Measurements from ENCODE around the gene TMEM145.

DNA sequence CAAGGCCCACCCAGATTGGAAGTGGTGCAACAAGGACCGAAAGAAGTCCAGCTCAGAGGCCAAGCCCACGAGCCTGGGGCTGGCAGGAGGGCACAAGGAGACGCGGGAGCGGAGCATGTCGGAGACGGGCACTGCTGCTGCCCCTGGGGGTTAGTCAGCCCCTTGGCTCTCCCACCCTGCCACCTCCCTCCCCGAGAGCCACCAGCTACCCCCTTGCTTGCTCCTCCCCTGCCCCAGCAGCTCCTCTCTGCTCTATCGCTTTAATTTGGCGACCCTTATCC, 25.3 kb upstream of the TMEM145 start:
- TF ChIP-seq, protein P1, sequence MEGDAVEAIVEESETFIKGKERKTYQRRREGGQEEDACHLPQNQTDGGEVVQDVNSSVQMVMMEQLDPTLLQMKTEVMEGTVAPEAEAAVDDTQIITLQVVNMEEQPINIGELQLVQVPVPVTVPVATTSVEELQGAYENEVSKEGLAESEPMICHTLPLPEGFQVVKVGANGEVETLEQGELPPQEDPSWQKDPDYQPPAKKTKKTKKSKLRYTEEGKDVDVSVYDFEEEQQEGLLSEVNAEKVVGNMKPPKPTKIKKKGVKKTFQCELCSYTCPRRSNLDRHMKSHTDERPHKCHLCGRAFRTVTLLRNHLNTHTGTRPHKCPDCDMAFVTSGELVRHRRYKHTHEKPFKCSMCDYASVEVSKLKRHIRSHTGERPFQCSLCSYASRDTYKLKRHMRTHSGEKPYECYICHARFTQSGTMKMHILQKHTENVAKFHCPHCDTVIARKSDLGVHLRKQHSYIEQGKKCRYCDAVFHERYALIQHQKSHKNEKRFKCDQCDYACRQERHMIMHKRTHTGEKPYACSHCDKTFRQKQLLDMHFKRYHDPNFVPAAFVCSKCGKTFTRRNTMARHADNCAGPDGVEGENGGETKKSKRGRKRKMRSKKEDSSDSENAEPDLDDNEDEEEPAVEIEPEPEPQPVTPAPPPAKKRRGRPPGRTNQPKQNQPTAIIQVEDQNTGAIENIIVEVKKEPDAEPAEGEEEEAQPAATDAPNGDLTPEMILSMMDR (IDR thresholded peaks at IDR 0.05), result no peak
- TF ChIP-seq SIN3A (IDR thresholded peaks at IDR 0.05; ENCODE audit: borderline replicate concordance, insufficient read depth, low read depth, low read length), result no peak
- TF ChIP-seq REST (IDR thresholded peaks at IDR 0.05; ENCODE audit: insufficient read depth in 1 of 2, low read depth in 2 of 2, low read length in 1 of 2), result no peak

Data from Panc1 (cell line).